Breast epithelium (tissue), 4 donors: ENCODE data around the gene THSD7B. TPM values are rescaled to one million over a fixed set of nuclear protein-coding genes. Genes with fewer than 3 reads are reported as not detected.

Experiments
- DNase-seq, 2 donors: peaks; one replicate each; pipeline ENCODE4 v3.0.0-alpha.2; 2019; ENCODE audit warnings: low spot score in 2 of 2
- H3K27ac ChIP-seq, 2 donors: fragments of 200-600 bp; sonication (generic) in 1 of 2; one replicate each; pipeline ENCODE4 v1.5.1; 2016 to 2019; ENCODE audit warnings: mild to moderate bottlenecking in 1 of 2
- H3K27me3 ChIP-seq, 2 donors: fragments of 200-600 bp; sonication (generic) in 1 of 2; one replicate each; pipeline versions ENCODE4 v1.5.1 to v1.6.0; 2017 to 2019; ENCODE audit warnings: control low read depth in 1 of 2, mild to moderate bottlenecking in 1 of 2
- H3K36me3 ChIP-seq: fragments of 200-600 bp; one replicate; pipeline ENCODE4 v1.5.1; 2019
- H3K4me1 ChIP-seq, 2 donors: fragments of 200-600 bp; sonication (generic); one replicate each; pipeline ENCODE4 v1.5.1; 2016 to 2019; ENCODE audit warnings: control low read depth in 1 of 2
- H3K4me3 ChIP-seq, 3 donors: fragments of 200-600 bp; sonication (generic); 1 replicate in 2 of 3; 2 replicates in 1 of 3; pipeline ENCODE4 v1.5.1; 2016 to 2019; ENCODE audit warnings: mild to moderate bottlenecking in 3 of 3, moderate library complexity in 2 of 3
- H3K9me3 ChIP-seq, 2 donors: fragments of 200-600 bp; sonication (generic) in 1 of 2; one replicate each; pipeline ENCODE4 v1.5.1; 2016 to 2019; ENCODE audit warnings: control low read depth in 1 of 2
- CTCF ChIP-seq, 3 donors: fragments of 450-650 bp; IDR thresholded peaks; one replicate each; pipeline ENCODE4 v1.5.1; 2016 to 2017; ENCODE audit warnings: antibody characterized with exemption in 3 of 3, mild to moderate bottlenecking in 3 of 3, moderate library complexity in 3 of 3
- POLR2A ChIP-seq: fragments of 450-650 bp; IDR thresholded peaks from one replicate; pipeline ENCODE4 v1.6.1; 2016; ENCODE audit warnings: antibody characterized with exemption, mild to moderate bottlenecking, moderate library complexity
- POLR2AphosphoS5 ChIP-seq, 3 donors: sonication (generic); formaldehyde crosslinking; IDR thresholded peaks; one replicate each; pipeline ENCODE4 v1.6.1; 2017; ENCODE audit warnings: antibody characterized with exemption in 3 of 3
- intact Hi-C: fragments of 100-400 bp; cut with DNase I; formaldehyde crosslinking; loops from one replicate; pipeline ENCODE4 v1.15.1; 2023; ENCODE audit warnings: low total_unique reads
- total RNA-seq, 3 donors: library from RNA; depleted of rRNA; stranded (reverse); fragments of >200 nt; gene quantifications; one replicate each; pipeline ENCODE4 v1.1.0, GENCODE V29; 2016

THSD7B gene
- total RNA-seq: 1 to 10 TPM in 2 of 3 donors, under 1 TPM in 1; 0.73 to 3.3 (median 2.1) TPM

GRCh38 chr2:136765256-136766072, at the start of gene THSD7B:
THSD7B (plus strand) TSS chr2:136765545; CDS start chr2:136882179, 116,634 bp downstream.
- H3K27ac ChIP-seq: no peak within 1 kb of the TSS
- TF ChIP-seq POLR2AphosphoS5 (IDR thresholded peaks at IDR 0.05) (no peak), POLR2A (no peak), CTCF (IDR thresholded peaks at IDR 0.05) (no peak)
- H3K4me1 ChIP-seq: no peaks in the 10 kb centered on the region
- no peaks in the 10 kb centered on the region for H3K36me3 ChIP-seq
- H3K9me3 ChIP-seq: no peaks in the 10 kb centered on the region
- peaks cover 0 to 36% of the 10 kb centered on the region in 2 donors for H3K27me3 ChIP-seq
- intact Hi-C loops: no loop called here
- peak within 1 kb of the TSS; percentile 33 to 72 (median 54) for H3K4me3 ChIP-seq
- no peak for DNase-seq

- no peaks in the 10 kb centered on the region for H3K36me3 ChIP-seq
- DNase-seq: no peak
- intact Hi-C loops: loop anchor here (5.0 kb wide), 1 partner anchor 664 kb away; no protein-coding TSS in a partner anchor
Measured at GRCh38 chr2:136718273-136718672, 47.1 kb upstream of the THSD7B start.

GRCh38 chr2:136727973-136728699, 37.2 kb upstream of the THSD7B start:
- Histone ChIP-seq H3K36me3 (no peaks in the 10 kb centered on the region), H3K27me3 (no peaks in the 10 kb centered on the region), H3K9me3 (no peaks in the 10 kb centered on the region), H3K27ac (no peak overlapping the region), H3K4me1 (no peaks in the 10 kb centered on the region), H3K4me3 (no peak overlapping the region)
- no peak for DNase-seq
- TF ChIP-seq CTCF (IDR thresholded peaks at IDR 0.05) (no peak), POLR2AphosphoS5 (IDR thresholded peaks at IDR 0.05) (no peak), POLR2A (no peak)
- intact Hi-C loops: no loop called here

More at GRCh38 chr2:136718273-136718672, 47.1 kb upstream of the THSD7B start:
- no peaks in the 10 kb centered on the region for H3K9me3 ChIP-seq
- no peaks in the 10 kb centered on the region for H3K4me1 ChIP-seq
- H3K27ac ChIP-seq: no peak overlapping the region
- no peaks in the 10 kb centered on the region for H3K27me3 ChIP-seq
- TF ChIP-seq CTCF (IDR thresholded peaks at IDR 0.05): no peak
- no peak for TF ChIP-seq POLR2AphosphoS5 (IDR thresholded peaks at IDR 0.05)
- no peak for TF ChIP-seq POLR2A
- H3K4me3 ChIP-seq: no peak overlapping the region

GRCh38 chr2:136736236-136736635, 29.1 kb upstream of the THSD7B start:
- Histone ChIP-seq H3K36me3 (no peaks in the 10 kb centered on the region), H3K9me3 (no peaks in the 10 kb centered on the region), H3K27me3 (no peaks in the 10 kb centered on the region), H3K4me3 (no peak overlapping the region), H3K27ac (no peak overlapping the region), H3K4me1 (no peaks in the 10 kb centered on the region)
- no peak for DNase-seq
- TF ChIP-seq CTCF (IDR thresholded peaks at IDR 0.05): no peak
- no peak for TF ChIP-seq POLR2A
- TF ChIP-seq POLR2AphosphoS5 (IDR thresholded peaks at IDR 0.05): no peak
- intact Hi-C loops: no loop called here

GRCh38 chr2:136738044-136738443, 27.3 kb upstream of the THSD7B start:
- TF ChIP-seq POLR2A (no peak), POLR2AphosphoS5 (IDR thresholded peaks at IDR 0.05) (no peak), CTCF (IDR thresholded peaks at IDR 0.05) (no peak)
- Histone ChIP-seq H3K9me3 (no peaks in the 10 kb centered on the region), H3K36me3 (no peaks in the 10 kb centered on the region), H3K27me3 (no peaks in the 10 kb centered on the region), H3K4me3 (no peak overlapping the region), H3K4me1 (no peaks in the 10 kb centered on the region), H3K27ac (no peak overlapping the region)
- intact Hi-C loops: no loop called here
- no peak for DNase-seq
